Effector memory CD4-positive, alpha-beta T cell (primary cell): ENCODE measurements around the gene NUP214.
A peak's percentile ranks its signal among the peaks of the same experiment; 100 is the strongest.
"Not testable (repeated sequence)": the region's sequence is repeated elsewhere in the genome, so short reads cannot be mapped to it uniquely, and the experiment has no call there.

ENCODE experiments used
- DNase-seq, 3 donors: peaks; one replicate each; pipeline ENCODE4 v3.0.0-alpha.2; 2020
- H3K27ac ChIP-seq: 2 replicates; pipeline ENCODE4 v1.7.0; 2013; ENCODE audit warnings: mild to moderate bottlenecking, low read length, moderate library complexity; ENCODE audit not compliant: insufficient read depth, poor library complexity, severe bottlenecking
- H3K27me3 ChIP-seq: replicated peaks from 2 replicates; pipeline ENCODE4 v1.7.0; 2013; ENCODE audit warnings: mild to moderate bottlenecking, low read length; ENCODE audit not compliant: insufficient read depth, control insufficient read depth, poor library complexity, severe bottlenecking
- H3K36me3 ChIP-seq: 2 replicates; pipeline ENCODE4 v1.7.0; 2013; ENCODE audit warnings: mild to moderate bottlenecking, low read length, moderate library complexity; ENCODE audit not compliant: control insufficient read depth, insufficient read depth
- H3K4me1 ChIP-seq: 2 replicates; pipeline ENCODE4 v1.7.0; 2013; ENCODE audit warnings: low read length, mild to moderate bottlenecking; ENCODE audit not compliant: control insufficient read depth, insufficient read depth, poor library complexity, severe bottlenecking
- H3K4me3 ChIP-seq: 2 replicates; pipeline ENCODE4 v1.7.0; 2013; ENCODE audit warnings: low read length, low read depth, mild to moderate bottlenecking; ENCODE audit not compliant: insufficient read depth, poor library complexity, severe bottlenecking
- H3K9me3 ChIP-seq: 2 replicates; pipeline ENCODE4 v1.7.0; 2013; ENCODE audit warnings: mild to moderate bottlenecking, low read length, moderate library complexity; ENCODE audit not compliant: control insufficient read depth

Gene NUP214

GRCh38 chr9:131263033-131263343 lies 137.6 kb downstream of the NUP214 start:
- not testable (repeated sequence) for H3K9me3 ChIP-seq, H3K4me3 ChIP-seq, H3K27me3 ChIP-seq, DNase-seq
- Histone ChIP-seq H3K36me3 (peaks cover 48% of the 10 kb centered on the region), H3K4me1 (peaks cover 52% of the 10 kb centered on the region), H3K27ac (peak overlapping the region; percentile 38)

DNA sequence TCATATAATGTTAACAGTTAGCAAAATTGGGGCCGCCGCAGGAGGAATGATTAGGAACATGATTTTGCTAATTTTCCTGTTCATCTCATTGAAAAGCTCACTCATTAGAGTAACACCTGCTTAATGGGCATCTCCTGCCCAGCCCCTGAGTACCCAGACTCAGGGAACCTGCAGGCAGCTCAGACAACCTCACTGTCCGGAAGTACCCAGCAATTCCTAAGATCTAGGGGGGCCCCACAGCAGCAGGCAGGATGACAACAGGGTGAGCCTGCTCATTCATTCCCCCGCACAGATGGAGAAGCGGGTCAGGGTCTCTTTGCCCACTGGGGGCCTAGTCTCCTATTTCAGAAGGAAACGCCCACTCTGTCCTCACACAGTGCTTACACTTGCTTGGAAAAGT lies 138.3 kb downstream of the NUP214 start:
- no peaks in the 10 kb centered on the region for H3K27me3 ChIP-seq
- no peak overlapping the region for H3K4me3 ChIP-seq
- DNase-seq = no peak
- H3K9me3 ChIP-seq = no peaks in the 10 kb centered on the region
- peak overlapping the region; percentile 54 for H3K27ac ChIP-seq
- H3K36me3 ChIP-seq = peaks cover 43% of the 10 kb centered on the region
- H3K4me1 ChIP-seq = peaks cover 56% of the 10 kb centered on the region

- H3K4me3 ChIP-seq = no peak overlapping the region
- peak in 2 of 3 donors; percentile 38 to 39 for DNase-seq
- peaks cover 56% of the 10 kb centered on the region for H3K4me1 ChIP-seq
Observed at GRCh38 chr9:131264231-131264630, 138.8 kb downstream of the NUP214 start.

DNA sequence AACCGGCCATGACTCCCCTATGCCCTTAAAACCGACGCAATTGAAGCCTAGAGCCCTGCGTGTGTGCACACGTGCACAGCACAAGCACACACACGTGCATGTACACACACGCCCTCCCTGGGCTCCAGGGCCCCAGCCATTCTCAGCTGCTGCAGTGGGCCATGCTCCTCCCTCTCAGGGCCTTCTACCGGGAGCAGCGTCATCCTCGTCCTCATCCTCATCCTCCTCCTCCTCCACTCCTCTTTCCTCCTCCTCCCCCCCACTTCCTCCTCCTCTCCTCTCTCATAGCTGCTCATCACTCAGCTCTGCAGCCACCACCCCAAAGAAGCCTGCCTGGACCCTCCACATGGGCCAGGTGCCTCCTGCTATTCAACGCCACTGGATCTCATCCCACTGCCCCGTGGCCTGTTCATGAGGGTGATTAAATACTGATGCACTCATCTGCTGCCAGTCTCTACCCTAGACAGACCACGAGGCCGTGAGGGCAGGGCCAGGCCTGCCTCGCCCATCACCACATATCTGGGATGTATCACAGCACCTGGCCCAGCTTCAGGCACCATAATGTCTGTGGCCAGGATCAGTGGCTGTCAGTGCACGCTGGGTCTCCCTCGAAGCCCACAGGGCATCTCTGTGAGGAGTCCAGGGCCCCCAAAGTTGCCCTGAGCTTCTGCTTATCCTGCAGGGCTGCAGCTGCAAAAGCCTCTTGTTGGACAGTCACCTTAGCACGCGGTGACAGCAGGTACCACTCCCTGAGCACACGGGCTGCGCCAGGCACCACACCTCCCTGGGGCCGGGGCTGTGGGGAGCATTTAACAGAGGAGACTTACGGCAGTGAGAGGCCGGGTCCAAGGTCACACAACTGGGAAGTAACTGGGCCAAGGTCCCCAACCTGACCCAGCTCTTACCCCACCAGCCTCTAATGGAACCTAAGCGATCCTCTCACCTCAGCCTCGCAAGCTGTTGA lies 141.2 kb downstream of the NUP214 start:
- Histone ChIP-seq H3K4me1 (peaks cover 70% of the 10 kb centered on the region), H3K27me3 (no peaks in the 10 kb centered on the region), H3K4me3 (peak overlapping the region; percentile 33), H3K27ac (peak overlapping the region; percentile 91), H3K36me3 (peaks cover 14% of the 10 kb centered on the region), H3K9me3 (no peaks in the 10 kb centered on the region)
- DNase-seq = peak in 1 of 3 donors; percentile 24

More at GRCh38 chr9:131264231-131264630, 138.8 kb downstream of the NUP214 start:
- Histone ChIP-seq H3K27me3 (no peaks in the 10 kb centered on the region), H3K9me3 (no peaks in the 10 kb centered on the region), H3K36me3 (peaks cover 37% of the 10 kb centered on the region), H3K27ac (peak overlapping the region; percentile 54)

DNA sequence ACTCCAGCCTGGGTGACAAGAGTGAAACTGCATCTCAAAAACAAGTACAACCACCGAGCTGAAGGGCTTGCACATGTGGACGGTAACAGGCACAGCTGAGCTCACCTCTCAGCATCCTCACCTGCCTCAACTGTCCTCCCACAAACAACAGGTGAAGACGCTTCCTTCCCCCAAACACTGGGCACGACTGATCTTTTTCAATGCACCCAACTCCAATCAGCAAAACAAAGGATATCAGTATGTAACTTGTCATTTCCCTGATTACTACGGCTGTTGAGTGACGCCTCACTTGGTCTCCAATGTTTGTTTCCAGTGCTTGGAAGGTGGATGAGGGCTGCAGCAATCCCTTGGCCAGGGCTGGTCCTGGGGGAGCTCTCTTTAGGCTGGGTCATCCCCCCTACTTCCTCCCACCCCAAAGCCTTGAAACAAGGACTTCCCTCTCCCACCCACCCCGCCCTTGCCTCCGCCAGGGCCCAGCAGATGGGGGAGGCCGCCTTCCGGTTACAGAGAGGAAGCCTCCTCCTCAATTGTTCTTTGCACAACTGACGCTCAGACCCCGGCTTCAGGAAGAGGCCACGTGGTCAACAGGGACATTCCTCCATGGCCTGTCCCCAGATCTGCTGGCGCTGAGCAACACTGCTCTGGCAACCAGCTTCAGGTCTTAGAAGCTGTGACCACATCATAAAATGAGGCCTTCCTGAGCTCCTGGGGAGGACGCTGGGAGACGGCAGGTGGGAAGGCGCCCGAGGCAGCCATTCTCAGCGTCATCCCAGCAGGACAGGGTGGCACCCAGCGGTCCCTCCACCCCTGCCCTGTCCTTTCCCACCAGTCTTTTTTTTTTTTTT lies 145.0 kb downstream of the NUP214 start:
- H3K9me3 ChIP-seq = no peaks in the 10 kb centered on the region
- H3K36me3 ChIP-seq = peaks cover 3% of the 10 kb centered on the region
- no peaks in the 10 kb centered on the region for H3K27me3 ChIP-seq
- peak overlapping the region; percentile 76 for H3K4me3 ChIP-seq
- peak overlapping the region; percentile 91 for H3K27ac ChIP-seq
- peak in 2 of 3 donors; percentile 30 to 43 for DNase-seq
- peaks cover 68% of the 10 kb centered on the region for H3K4me1 ChIP-seq

- peaks cover 62% of the 10 kb centered on the region for H3K4me1 ChIP-seq
Observed at GRCh38 chr9:131271016-131271273, 145.6 kb downstream of the NUP214 start.

GRCh38 chr9:131271506-131271931 lies 146.1 kb downstream of the NUP214 start:
- no peak for DNase-seq
- Histone ChIP-seq H3K9me3 (no peaks in the 10 kb centered on the region), H3K4me3 (peak overlapping the region; percentile 76), H3K36me3 (peaks cover 2% of the 10 kb centered on the region), H3K27ac (peak overlapping the region; percentile 91), H3K27me3 (no peaks in the 10 kb centered on the region), H3K4me1 (peaks cover 57% of the 10 kb centered on the region)

More at GRCh38 chr9:131271016-131271273, 145.6 kb downstream of the NUP214 start:
- H3K4me3 ChIP-seq = peak overlapping the region; percentile 76
- H3K36me3 ChIP-seq, H3K9me3 ChIP-seq, DNase-seq, H3K27me3 ChIP-seq: not testable (repeated sequence)
- peak overlapping the region; percentile 91 for H3K27ac ChIP-seq

GRCh38 chr9:131272212-131272611 lies 146.8 kb downstream of the NUP214 start:
- H3K4me3 ChIP-seq = peak overlapping the region; percentile 76
- no peaks in the 10 kb centered on the region for H3K36me3 ChIP-seq
- no peaks in the 10 kb centered on the region for H3K9me3 ChIP-seq
- peak overlapping the region; percentile 91 for H3K27ac ChIP-seq
- peaks cover 50% of the 10 kb centered on the region for H3K4me1 ChIP-seq
- no peak for DNase-seq
- no peaks in the 10 kb centered on the region for H3K27me3 ChIP-seq

DNA sequence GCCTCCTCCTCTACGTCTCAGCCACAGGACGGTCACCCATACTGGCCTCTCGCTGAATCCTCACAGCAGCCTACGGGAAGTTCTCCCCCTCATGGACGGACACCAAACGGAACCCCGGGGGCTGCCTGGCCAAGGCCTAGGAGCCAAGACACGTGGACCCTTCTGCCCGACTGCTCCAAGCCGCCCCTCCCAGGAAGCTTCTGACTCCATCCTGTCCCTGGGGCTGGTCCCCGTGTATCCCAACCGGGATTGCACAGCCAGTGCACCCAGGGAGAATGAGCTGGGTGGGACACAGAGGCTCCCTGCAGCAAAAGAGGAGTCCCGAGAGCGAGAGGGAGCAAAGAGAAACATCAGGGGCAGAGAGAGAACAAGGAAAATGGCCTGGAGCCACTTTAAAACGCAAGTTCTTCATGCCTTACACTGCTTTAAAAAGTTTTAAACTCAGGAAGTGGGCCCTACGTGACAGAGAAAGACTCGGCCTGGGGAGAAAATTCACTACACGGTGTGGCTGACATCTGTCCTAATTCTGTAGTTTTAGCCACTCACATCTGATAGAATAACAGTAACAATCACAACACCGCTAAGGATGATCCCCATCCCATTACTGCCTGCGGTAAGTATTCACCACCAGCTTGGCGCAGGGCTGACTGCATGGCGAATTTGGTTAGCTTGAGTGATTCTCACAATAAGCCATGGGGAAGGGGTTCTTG lies 147.9 kb downstream of the NUP214 start:
- Histone ChIP-seq H3K36me3 (no peaks in the 10 kb centered on the region), H3K4me1 (peaks cover 45% of the 10 kb centered on the region), H3K9me3 (no peaks in the 10 kb centered on the region), H3K27ac (peak overlapping the region; percentile 91), H3K27me3 (no peaks in the 10 kb centered on the region), H3K4me3 (peak overlapping the region; percentile 76)
- no peak for DNase-seq
